Measurements from ENCODE around the gene HIRA.
A peak's percentile ranks its signal among the peaks of the same experiment; 100 is the strongest.

The HIRA gene, protein sequence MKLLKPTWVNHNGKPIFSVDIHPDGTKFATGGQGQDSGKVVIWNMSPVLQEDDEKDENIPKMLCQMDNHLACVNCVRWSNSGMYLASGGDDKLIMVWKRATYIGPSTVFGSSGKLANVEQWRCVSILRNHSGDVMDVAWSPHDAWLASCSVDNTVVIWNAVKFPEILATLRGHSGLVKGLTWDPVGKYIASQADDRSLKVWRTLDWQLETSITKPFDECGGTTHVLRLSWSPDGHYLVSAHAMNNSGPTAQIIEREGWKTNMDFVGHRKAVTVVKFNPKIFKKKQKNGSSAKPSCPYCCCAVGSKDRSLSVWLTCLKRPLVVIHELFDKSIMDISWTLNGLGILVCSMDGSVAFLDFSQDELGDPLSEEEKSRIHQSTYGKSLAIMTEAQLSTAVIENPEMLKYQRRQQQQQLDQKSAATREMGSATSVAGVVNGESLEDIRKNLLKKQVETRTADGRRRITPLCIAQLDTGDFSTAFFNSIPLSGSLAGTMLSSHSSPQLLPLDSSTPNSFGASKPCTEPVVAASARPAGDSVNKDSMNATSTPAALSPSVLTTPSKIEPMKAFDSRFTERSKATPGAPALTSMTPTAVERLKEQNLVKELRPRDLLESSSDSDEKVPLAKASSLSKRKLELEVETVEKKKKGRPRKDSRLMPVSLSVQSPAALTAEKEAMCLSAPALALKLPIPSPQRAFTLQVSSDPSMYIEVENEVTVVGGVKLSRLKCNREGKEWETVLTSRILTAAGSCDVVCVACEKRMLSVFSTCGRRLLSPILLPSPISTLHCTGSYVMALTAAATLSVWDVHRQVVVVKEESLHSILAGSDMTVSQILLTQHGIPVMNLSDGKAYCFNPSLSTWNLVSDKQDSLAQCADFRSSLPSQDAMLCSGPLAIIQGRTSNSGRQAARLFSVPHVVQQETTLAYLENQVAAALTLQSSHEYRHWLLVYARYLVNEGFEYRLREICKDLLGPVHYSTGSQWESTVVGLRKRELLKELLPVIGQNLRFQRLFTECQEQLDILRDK

DNA sequence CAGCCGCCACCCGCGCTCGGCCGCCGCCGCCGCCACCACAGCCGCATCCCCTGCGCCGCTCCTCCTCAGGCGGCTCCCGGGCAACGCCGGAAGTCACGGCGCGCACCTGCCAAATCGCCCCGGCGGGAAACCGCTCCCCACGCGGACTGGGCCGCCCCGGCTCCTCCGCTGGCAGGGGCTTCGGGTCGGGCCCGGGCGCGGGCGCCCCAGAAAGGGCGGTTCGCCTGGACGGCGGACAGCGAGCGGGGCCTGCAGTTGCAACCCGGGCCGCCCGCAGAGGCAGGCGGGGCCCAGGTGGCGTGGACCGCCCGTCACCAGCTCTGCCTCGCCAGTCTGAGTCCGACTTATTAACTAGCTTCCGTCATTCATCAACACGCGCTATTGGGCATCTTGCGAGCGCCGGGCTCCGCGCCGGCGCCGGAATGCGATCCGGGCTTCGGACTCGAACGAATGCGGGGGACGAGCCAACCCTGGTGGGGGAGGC lies at the start of gene HIRA:
Gene HIRA, minus strand, starts transcription at position 85 of the 484 bp plus-strand sequence. CDS start 257 bp downstream, outside the sequence.
- peak; percentile 91 for DNase-seq

DNA sequence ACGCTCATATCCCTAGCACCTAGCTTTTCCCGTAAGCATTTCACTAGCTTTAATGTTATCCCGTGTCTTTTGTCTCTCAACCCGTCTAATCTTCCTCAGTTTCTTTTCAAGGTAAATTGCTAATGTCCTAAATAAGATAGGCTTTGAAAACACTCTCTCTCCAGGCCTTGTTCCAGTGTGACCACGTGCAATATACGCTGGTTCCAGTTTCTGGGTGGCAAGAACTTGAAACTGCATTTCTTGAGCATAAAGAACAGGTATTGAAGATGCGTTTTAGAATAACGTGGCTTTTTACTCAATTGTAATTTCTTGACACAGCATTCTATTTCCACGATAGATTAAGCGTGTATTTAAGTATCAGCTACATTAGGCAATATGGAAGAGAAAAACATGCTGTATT lies 49.3 kb upstream of the HIRA start:
- DNase-seq, result no peak

DNA sequence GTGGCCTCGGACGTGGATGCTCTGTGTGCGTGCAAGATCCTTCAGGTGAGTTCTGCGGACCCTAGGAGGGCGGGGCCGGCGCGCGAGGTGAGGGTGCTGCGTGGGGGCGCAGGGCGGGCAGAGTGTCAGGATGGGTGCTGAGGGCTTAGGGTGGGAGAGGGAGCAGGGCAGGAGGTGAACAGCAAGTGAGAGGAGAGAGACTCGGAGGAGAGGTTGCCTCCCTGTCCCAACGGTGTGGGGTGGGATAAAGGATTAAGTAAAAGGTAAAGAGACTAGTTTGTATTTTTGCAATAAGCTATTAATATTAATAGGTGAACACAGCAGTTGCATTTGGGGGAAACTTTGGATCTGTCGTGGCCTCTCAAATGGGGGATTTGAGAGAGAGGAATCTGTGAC lies 48.6 kb upstream of the HIRA start:
- no peak for DNase-seq

DNA sequence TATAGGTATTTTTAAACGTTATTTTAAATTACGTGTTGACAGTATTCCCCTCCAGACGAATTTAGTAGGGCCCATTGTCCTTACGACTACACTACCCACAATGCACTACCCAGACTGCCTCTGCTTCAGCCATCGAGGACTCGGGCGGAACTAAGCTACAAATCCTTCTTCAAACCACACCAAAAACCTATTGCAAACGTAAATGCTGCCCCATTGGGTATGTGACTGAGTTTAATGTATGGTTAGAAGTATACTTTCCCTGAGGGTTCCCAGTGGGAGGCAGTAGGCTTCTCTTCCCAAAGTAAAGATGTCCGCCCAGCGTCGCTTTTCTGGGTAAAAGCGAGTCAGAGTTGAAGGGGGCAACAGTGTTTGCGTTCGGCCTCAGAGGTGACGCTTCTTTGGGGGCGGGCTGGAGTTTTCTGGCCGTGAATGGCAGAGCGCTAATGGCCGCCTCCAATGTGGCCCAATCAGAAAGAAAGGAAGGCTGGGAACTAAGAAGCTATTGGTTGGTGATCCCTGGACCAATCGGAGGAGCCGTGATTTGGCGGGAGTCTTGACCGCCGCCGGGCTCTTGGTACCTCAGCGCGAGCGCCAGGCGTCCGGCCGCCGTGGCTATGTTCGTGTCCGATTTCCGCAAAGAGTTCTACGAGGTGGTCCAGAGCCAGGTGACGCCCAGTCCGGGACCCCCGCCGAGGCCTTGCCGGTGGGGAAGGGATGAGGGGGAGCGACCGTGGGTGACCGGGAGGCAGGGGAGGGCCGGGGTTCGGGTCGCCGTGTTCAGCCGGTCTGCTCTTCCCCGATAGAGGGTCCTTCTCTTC lies 48.0 kb upstream of the HIRA start, which contains the start of gene CDC45:
Gene CDC45, plus strand, starts transcription at position 566 of the 818 bp plus-strand sequence. Its CDS starts 49 bp downstream, at position 615.
- DNase-seq, result peak; percentile 96

DNA sequence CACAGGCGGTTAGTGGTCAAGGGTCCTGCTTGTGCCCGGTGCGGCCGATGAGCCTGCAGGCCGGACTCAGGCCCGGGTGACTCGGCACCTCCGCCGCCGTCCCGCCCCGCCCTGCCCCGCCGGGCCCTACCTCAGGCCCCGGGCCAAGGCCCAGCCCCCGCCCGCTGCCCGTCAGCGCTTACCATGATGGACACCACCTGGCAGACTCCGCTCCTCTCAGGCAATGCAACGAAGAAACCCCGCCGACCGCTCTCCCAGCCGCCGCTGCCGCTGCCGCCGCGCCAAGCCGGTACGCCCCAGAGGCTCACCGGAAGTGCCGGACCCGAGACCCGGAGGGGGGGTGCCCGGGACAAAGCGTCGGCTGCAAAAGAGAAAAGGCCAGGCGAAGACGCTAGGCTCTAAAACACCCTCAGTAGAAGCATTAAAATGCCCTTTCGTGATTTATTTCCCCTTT lies 47.4 kb upstream of the HIRA start, which contains the start of gene UFD1:
Gene UFD1, minus strand, starts transcription at position 293 of the 454 bp plus-strand sequence. Its CDS starts 108 bp downstream, at position 185.
- peak; percentile 90 for DNase-seq

DNA sequence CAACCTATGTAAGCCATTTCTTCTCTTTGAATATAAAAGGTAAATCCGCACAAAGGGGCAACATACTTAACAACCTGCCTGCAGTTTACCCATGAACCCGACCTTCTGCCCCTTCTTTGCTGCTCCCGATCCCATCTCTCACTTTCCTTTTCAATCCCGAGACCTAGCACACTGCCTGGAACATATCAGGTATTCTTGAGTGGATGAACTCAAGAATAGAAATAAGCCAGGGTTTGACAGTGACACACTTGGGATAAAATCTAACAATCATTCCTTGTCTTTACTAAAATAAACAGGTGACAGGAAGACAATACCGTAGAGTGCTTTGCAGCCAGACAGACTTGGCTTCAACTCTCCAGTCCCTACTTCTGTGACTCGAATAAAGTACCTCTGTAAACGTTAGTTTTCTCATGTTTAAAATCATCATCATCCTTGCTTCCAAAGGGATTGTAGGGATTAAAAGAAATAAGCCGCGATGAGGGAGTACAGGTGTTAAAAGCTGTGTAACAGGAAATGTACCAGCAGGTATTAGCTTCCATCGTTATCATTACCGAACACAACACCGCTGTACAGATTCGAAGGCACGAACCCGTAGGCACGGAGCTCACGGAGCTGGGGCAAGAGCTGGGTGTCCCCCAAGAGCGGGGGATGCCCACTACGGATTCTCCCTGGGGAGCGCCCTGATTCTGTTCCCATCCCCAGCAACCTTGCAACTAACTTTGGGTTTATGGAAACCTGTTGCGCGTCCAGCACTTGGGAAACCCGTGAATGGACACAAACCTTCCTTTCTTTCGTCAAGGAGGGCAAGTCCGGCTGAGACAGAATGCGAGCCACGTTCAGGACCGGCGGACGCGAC lies 46.7 kb upstream of the HIRA start:
- no peak for DNase-seq

DNA sequence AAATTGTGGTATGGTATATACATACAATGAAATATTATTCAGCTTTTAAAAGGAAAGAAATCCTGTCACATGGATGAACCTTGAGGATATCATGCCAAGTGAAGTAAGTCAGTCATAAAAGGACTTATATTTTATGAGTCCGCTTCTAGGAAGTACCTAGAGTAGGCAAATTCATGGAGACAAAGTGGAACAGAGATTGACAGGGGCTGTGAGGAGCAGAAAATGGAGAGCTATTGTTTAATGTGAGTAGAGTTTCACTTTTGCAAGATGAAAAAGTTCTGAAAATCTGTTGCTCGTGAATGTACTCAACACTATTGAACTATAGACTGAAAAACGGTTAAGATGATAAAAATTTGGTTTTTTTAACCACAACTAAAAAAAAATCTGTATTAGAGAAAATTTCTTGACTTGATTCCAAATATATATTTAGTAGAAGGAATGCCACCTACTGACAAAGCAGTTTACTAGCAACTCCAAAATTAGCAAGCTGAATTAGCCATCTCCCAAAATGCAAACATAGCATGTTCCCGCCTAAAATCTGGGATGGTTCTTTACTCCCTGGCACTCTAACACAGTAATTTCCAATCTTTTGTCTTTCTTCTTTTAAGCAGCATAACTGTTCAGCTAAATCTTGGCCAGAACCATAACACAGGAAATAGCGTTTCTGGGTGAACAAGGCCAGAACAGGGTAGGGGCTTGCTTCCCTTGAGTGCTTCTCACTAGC lies 46.0 kb upstream of the HIRA start:
- DNase-seq, result no peak

DNA sequence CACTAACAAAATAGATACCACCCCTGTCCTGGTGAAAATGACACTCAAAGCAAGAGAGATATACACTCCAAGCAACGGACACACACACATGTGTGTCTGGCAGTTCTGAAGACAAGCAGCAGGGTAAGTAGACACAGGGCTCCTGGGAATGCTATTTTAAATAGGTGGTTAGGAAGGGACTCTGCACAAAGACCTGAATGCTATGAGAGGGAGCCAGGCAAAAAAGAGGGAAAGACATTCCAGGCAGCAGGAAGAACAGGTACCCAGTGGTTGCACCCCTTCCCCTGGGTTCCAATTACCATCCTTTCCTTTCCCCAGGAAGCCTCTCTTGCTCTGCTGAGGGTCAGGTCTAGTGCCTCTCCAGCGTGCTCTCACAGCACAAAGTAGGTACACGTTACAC lies 44.5 kb upstream of the HIRA start:
- no peak for DNase-seq

DNA sequence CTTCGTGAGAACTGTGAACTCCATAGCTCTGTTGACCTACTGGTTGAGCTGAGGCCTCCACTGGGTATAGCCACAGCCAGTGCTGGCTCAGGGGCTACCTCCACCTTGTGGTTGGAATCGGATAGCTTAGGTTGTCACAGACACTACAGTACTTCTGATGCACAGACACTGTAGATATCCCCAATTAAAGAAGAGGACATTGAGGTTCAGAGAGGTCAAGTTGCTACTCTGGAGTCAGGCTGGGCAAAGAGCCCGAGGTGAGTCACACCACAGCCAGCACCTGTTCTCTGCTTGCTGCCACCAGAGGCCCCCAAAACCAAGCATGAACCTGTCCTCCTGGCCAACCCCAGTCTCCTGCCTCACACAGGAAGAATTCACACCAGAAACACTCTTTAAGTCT lies 42.0 kb upstream of the HIRA start:
- DNase-seq, result no peak

DNA sequence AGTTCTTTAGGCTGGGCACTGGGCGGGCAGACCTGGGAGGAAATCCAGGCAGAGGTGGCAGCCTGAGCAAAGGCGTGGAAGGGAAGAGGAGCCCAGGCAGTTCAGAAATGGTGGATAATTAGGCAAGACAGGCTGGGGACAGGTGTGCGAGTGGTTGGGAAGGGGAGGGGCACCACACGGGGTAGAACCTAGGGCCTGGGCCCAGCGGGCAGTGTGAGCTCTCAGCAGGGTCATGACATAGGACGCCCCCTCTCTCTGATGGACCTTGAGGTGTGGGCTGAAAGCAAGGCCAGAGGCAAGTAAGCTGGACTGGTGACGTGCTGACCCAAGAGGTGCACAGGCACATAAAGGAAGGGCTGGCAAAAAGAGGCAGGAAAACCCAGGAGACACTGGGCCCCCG lies 40.7 kb upstream of the HIRA start:
- no peak for DNase-seq

DNA sequence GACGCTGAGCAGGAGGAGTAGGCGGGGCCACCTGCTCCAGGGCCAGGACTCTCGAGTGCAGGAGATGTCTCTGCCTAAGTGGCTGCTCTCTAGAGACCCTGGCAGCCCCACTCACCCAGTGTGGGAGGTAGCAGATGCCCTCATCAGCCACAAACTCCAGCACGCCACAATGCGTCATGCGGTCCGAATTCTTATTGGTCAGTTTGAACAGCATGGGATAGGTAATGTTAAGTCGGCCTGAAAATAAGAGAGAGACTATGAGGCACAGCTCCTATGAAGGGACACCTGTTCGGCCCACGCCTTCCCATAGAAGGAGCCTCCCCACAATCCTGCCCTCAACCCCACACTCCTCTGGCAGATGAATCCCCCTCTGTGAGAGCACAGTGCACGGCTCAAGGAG lies 40.0 kb upstream of the HIRA start:
- DNase-seq, result no peak

DNA sequence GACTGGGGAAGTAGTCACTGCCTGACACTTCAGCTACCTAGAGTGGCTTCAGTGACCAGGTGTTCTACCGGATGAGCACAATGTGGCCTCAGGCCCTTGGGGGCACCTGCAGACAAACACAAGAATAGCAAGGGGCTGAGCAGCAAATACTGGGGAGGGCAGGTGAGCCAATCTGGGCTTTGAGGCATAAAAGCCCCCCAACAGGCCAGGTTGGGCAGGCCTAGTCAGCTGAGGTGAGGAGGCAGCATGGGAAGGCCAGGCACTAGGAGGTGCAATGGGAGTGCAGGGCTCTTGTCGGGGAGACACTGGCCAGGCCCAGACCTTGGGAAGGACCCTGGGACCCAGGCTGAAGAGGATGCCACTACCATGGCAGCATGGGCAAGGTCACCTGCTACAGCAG lies 38.5 kb upstream of the HIRA start:
- no peak for DNase-seq

DNA sequence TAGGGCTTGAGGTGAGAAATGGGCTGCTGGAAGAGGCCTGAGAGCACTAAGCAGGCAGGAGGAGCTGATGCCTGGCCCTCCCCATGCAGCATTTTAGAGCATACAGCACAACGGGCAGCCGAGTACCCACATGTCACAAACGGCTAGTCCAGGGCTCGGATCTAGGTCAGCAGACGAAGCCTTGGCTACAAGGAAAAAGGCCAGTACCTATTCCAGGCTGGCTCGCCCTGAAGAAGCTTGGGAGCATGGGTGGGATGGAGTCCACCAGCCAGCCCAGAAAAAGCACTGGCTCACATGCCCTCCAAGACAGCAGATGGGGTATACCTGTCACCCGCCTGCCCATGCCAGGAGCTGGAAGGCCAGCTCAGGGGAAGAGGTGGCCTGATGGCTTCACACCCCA lies 37.9 kb upstream of the HIRA start:
- no peak for DNase-seq

DNA sequence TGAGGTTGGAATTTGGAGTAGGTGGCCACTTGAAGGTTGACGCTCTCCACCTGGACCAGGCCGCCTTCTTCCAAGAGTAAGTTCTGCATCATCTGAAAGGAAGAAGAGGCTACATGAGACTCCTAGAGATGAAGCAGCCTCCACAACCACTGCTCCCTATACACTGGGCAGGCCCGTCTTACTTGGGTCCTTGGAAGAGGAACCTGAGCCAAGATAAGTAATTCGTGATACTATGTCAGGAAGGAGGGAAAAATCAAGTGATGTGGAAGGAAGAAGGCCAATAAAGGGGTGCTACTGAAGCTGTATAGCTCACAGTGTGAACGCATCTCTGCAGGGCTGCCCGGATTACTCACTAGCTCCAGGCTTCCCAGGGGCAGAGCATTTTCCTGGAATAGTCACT lies 36.4 kb upstream of the HIRA start:
- DNase-seq, result no peak

DNA sequence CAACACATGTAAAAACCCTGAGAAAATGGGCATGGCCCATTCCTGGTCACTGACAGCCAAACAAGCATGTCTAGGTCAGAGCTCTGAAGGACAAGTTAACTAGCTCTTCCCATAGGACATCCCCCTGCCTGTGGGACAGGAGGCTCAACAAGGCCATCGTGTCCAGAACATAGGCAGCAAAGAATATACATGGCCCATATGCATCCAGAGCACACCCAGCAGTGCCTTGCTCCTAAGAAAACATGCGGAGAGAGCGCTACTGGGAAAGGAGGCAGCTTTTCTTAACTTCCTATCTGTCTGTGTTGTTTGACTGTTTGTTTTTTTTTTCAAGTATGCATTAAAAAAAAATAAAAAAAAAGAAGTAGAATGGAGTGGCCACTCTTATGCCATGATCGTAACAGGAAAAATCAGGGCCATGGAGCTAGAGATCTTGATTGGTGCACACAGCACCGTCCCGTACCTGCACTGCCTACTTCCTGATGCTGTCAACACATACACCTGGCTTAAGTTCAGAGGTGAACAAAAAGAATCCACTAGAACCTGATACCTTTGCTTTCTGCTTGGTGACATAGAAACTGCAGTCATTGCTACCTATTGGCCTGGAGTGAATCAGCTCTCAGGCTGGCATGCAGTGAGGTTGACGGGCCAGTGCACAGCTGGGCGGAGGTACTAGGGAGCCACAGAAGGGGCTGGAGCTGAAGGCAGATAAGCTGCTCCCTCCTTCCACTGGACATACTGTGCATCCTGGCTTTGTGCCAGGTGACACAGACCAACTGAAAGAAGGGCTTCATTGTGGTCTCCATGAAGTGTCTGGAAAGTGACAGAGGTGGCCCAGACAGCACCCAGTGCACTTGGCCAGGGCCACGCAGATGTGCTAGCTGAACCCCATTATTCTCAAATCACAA lies 35.6 kb upstream of the HIRA start:
- DNase-seq, result no peak

DNA sequence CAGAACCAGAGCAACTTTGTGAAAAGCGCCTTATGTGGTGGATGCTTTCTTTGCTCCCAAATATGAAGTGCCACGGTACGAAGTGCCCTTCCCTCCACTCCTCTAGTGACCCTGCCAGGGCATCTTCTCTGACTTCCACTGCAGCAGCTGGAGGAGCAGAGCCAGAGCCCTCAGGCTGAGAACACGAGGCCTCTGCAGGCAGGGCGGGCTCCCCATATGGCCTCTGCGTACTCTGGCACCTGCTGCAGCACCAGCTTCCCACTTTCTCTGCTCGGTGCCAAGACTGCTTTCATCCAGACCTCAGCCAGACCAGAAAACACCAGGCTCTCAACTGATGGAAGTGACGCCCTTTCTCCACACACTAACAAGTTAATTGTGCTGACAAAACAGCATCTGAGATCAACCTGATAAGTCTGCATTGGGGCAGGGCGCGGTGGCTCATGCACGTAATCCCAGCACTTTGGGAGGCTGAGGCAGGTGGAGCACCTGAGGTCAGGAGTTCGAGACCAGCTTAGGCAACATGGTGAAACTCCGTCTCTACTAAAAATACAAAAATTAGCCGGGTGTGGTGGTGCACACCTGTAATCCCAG lies 34.7 kb upstream of the HIRA start:
- no peak for DNase-seq

DNA sequence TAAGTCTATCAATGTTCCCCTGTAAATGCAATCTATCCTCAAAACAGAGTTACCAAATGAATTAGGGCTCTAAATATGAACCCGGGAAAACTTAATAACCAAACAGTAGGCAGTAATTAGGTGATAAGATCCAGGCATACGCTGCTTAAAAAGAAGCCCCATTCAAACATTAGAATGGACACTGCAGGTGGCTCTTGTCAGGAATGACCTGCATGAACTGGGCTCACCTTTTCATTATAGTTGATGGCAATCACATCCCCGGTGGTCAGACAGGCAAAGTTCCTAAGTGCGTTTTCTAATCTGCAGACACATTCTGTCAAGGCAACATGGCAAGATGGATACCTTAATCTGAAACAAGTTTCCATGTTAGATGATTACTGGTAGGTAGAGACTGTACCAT lies 33.4 kb upstream of the HIRA start:
- no peak for DNase-seq

DNA sequence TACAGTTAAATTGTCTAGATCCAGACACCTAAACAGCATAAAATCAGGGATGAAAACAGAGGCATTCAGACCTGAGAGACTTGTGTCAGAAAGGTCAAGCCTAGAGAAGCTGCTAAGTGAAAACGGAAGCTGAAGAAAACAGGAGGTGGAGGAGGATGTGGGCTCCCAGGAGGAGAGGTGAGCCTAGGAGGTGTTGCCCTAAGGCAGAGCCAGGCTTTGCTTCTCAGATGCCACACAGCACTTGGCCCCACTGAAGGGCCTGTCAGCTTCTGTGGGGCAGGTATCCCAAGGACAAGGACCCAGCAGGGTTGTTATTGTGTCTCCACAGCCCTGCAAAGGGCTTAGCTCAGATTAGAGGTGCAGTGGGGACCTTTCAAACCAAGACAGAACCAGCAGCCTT lies 33.0 kb upstream of the HIRA start:
- DNase-seq, result no peak

All from right forelimb (tissue), 1 donor.